G401.6 (cell line): ENCODE data around the gene KCNJ9.
"Not testable (repeated sequence)": the region's sequence is repeated elsewhere in the genome, so short reads cannot be mapped to it uniquely, and the experiment has no call there.

Source experiments
- FAIRE-seq: peaks from 2 replicates; lab custom pipeline; 2012; peaks lifted over from hg19 to GRCh38; lab: Jason Lieb, UNC

KCNJ9 gene

DNA sequence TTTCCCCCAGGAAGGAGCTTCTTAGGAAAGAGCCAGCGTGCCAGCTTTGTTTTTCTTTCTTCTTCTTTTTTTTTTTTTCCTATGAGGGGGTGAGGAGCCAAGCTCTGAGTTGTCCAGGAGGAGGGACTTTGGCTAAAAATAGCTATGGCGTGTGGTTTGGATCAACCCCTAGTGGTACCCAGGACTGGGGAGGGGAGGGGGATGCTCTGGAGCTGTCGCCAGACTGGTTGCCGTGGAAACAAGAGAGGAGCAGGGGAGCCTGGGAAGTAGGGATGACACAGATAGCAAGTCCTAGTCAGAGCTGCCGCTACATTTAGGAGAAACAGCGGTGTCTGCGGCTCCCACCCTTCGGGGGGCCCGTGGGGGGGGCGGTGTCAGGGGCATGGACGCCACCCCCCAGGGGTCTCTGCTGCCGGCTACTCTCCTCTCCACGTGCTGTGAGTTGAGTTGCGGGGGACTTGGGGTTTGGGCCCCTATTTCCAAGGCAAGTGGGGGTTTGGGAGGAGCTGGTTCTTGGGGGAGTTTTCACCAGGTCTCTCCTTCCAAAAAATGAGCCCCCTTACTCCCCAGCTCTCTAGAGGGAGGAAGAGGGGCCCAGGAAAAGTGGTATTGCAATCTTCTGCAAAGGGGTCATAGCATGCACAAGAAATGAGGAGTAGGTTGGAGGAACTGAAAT lies at the start of gene KCNJ9:
Gene KCNJ9, plus strand, starts transcription at position 278 of the 676 bp plus-strand sequence. CDS start 2,493 bp downstream, outside the sequence.
- no peak for FAIRE-seq

DNA sequence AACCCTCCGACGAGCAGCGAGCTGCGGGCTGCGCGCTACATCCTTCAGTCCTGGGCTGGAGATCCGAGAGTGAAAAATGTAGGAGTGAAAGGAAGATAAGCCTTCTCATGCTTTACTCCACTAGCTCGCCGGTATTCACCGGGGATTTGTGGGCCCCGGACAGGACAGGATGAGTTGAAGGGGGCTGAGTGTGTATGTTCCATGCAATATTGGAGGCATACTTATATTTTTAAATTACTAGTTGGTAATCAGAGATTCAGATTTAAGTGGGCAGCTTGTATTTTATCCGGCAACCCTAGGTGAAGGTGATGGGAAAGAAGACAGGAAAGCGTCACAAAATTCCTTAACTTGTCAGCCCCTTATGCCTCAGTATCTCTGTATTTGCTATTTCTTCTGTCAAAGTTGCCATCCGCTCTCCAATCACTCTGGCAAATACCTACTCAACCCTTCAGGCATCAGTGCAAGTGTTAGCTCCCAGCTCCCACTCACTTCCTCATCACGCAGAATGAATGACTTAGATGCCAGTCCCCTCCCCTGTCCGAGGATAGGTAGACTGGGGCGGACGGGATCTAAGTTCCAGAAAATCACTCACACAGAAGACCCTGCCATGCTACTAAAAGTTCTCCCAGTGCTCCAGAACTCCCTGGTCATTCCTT lies 49.0 kb upstream of the KCNJ9 start:
- no peak for FAIRE-seq

DNA sequence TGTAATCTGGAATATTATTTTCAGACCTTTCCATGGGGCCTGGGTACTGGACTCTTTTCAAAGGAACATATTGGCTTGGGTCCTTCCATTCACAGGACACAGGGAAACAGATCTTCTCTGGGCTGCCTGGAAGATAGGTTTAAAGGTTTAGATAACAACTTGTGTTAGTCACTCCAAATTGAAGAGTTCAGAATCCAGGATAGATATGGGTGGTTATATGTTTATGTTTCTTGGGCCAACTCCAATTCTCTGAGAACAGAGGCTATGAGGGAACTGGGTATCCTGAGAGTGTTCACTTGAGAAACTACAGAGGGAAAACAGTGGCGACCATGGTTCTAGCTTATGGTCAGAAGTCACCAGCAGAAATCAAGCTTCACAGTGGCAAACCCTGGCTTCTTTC lies 40.9 kb upstream of the KCNJ9 start:
- FAIRE-seq = no peak

DNA sequence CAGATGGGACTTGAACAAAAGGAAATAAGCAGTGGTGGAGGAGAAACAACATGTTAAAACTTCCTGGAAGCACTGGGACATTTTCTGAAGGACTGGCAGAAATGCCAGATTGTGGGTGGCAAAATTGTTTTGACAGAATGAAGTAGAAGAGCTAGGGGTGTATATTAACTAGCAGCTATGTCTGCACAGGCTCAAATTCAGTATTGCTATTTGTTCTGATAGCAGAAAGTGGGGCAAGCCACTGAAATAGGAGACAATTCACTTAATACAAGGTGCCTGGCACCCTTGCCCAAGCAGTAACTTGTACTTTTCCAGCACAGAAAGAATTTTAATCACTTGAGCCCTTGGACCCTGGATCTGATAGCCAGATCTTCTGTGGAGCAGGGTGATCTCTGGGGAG lies 37.8 kb upstream of the KCNJ9 start:
- no peak for FAIRE-seq

DNA sequence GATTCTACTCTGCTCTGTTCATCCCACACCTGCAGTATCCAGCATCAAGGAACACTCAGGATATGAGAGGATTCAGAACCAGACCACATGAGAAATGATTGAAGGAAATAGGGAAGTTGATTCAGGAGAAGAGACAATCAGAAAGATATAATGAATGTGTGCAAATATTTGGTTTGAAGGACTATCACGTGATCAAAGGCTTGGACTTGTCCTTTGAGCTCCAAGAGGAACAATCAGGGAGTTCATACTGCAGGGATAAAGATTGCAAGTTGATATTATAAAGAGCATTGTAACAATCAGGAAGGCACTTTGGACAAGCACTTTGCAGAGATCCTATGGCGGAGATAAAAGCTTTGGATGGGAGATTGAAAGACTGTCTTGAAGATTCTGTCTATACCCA lies 35.7 kb upstream of the KCNJ9 start:
- FAIRE-seq = no peak

DNA sequence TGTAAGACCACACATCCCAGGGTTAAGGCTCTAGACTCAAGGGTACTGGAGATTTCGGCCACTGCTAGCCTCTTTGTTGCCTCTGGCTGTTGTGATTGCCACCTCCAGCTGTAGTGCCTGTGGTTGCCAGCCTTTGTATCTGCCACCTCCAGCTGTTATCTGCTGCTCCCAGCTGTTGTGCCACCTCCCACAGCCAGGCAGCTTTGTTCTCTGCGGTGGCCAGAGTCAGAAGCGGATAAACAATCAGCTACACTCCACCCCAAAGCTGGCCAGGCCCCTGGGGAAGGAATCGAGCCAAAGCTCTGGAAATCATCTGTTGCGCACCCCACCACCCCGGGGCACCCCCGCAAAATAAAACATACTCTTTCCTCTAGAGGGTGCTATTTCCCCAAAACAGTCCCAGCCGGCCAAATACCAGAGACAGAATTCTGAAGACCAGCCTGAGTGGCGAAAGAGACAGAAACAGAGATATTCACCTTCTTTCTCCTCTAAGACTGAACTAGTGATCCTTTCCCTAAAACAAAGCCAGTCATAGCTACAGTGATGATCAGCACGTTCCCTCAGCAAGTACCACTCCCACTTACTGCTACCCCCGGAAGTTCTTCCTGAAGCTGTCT lies 34.7 kb upstream of the KCNJ9 start:
- FAIRE-seq = no peak

DNA sequence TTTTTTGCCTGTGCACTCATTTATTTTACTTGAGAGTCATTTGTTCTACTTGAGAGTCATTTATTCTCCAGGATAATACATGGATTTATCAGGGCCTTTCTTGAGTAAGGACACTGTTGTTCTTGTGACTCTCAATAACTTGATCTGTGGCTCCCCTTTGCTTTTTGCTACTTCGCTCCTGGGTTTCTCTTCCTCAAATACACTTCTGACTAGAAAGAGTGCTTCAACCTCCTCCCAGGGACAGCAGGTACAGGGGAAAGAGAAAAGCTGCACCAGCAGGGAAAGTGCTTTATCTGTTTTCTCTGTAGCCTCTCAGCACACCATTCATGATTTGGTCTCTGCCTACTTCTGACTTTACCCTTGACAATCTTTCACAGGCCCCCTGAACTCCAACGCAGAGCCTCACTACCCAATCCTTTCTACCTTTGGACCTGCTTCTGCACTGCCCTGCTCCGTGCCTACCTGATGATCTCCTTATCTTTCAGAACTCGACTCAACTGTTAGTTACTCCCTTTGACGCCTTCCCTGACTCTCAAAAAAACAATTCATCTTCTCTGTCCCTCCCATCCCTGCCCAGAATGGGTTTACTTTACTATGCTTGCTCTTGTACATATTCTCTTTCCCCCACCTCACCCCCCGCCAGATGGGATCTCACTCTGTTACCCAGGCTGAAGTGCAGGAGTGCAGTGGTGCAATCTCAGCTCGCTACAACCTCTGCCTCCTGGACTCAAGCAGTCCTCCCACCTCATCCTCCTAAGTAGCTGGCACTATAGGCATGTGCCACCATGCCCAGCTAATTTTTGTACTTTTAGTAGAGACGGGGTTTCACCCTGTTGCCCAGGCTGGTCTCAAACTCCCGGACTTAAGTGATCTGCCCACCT lies 34.0 kb upstream of the KCNJ9 start:
- no peak for FAIRE-seq

DNA sequence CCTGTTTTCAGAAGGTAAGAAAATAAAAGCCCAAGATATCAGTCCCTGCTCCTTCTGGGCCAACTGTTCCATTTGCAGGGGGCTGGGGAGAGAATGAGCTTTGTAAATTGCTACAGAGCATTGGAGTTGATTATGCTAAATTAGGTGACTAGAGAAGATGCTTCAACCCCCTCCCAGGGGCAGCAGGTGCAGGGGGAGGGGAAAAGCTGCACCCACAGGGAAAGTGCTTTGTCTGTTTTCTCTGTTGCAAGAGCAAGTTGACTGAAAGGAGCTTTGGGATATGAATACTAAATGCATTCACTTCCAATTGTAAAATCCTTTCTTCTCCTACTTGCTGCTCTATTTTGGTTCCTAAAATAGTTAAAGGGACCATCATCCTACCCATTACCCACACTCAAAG lies 33.0 kb upstream of the KCNJ9 start:
- no peak for FAIRE-seq

DNA sequence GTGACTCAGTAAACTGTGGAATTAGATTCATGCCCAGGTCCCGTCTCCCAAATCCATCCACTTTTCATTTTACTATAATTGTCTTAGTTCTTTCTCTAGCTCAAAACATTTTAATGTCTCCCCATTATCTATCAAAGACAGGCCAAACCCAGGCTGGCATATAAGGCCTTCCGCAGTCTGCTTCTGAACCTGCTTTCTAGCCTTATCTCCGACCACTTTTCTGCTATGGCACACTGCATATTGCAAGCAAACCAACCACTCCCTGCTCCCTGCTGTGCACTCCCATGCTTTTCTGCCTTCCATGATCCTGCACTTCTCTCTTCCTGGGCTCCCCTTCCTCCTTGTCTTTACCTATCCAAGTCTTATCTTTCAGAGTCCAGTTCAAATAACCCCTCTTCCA lies 32.2 kb upstream of the KCNJ9 start:
- no peak for FAIRE-seq

DNA sequence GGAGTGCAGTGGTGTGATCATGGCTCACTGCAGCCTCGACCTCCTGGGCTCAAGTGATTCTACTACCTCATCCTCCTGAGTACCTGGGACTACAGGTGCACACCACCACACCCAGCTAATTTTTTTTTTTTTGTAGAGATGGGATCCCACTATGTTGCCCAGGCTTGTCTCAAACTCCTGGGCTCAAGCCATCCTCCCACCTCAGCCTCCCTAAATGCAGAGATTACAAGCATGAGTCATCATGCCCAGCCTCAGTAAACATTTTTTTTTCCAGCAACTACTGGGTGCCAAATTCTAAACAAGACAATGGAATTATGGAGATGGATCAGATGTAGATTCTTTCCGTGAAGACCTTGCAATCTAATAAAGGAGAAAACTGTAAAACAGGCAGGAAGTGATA lies 31.2 kb upstream of the KCNJ9 start:
- FAIRE-seq = not testable (repeated sequence)

DNA sequence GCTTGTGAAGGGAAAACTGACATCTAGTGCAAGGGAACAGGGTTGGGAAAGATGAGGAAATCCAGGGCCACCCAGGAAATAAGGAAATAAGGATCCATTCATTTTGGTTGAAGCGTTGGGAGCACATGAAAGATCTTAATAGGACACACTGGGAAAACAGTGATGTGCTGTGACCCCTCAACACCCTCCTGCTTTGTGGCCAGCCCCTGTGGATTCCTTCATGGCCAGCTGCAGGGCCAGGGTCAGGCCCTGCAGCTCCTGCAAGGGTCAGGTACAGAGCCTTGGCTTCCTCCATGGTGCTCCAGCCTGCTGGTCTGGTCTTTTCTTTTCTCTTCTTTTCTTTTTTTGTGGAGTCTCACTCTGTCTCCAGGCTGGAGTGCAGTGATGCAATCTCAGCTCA lies 30.7 kb upstream of the KCNJ9 start:
- no peak for FAIRE-seq

DNA sequence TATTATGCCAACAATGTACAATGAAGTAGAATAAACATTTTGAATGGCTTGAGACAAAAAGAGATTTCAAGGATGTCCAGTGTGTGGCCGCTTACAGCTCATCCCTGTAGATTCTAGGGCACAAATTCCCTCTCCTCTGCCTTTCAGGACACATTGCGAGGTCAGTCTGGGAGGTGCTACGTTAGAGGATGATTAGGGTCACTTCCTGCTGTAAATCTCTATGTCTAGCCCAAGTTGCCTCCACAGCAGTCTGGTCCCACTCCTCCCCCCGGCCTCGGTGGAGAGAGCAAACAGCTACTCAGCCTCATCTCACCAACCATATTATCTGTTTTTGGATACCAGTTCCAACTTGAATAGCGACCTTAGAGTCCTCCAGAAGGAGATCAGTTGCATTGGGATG lies 28.4 kb upstream of the KCNJ9 start:
- FAIRE-seq = no peak

DNA sequence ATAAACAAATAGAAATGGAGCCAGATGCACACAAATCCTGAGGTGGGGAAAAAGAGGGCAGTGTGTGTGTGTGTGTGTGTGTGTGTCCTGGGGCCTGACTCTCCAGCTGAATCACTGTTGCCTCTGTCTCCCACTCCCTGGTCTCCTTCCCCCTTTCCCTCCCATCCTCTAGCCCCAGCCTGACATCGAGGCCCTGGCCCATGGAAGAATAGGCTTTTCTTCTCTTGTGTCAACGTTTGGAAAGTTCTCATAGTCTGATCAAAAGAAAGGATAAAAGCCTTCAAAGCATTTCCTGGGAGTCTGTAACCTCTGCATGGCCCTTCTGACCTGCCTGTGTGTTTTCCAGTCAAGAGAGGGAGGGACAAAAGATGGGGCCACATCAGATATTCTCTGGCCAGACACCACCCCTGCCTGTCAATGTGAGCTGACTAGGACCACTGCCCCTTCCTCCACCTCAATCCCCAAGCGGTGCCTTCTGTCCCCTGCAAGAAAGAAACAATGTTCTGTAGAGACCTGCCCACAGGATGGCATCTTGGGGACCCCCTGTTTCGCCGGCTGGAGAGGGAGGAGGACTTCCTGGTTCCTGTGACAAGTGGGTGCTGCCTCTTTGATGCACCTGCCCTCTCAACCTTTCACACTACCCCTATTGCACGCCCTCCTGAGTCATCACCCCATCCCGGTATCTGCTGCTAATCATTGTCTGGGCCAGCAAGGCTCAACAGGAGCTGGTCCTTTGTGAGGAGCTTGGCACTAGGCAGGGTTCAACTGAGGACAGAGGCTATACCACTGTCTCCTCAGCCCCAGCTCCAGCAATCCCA lies 27.6 kb upstream of the KCNJ9 start:
- no peak for FAIRE-seq

DNA sequence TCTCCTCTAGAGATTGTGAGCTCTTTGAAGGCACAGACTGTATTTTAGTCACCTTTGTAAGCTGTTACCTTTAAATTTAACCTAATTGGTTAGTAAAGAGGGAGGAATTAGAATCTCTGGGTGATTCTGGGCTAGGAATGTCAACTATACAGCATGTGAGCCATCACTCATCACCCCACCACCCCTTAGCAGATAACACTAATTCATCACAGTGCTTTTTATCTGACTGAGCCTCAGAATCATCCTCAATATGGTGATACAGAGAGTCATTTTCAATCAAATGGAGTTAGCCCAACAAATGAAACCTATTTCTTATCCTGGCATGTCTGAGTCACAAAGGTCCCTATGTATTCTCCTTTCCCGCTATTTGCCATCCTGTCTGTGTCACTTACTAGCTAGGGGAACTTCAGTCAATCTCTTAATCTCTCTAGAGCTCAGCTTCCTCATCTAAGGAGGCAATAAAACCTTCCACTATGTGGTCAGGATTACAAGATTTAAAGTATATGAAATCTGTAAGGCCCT lies 24.6 kb upstream of the KCNJ9 start:
- FAIRE-seq = no peak

DNA sequence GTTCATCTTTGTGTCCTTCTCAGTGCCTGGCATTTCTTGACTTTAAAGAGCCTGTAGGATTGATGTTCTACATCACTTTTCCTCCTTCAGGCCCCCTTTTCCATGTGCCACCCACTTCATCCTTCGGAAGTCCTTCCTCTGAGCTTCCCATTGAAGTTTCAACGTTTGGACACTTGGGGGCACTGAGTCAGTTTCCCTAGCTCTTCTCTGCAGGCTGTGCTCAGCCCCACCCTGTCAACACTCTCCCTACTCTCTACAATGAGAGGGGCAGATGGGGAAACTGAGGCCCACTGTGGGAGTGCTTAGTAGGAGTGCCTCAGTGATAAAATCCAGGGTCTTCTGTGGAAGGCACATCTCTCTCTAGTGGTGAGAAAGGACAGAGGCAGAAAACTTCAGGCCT lies 23.3 kb upstream of the KCNJ9 start:
- no peak for FAIRE-seq

DNA sequence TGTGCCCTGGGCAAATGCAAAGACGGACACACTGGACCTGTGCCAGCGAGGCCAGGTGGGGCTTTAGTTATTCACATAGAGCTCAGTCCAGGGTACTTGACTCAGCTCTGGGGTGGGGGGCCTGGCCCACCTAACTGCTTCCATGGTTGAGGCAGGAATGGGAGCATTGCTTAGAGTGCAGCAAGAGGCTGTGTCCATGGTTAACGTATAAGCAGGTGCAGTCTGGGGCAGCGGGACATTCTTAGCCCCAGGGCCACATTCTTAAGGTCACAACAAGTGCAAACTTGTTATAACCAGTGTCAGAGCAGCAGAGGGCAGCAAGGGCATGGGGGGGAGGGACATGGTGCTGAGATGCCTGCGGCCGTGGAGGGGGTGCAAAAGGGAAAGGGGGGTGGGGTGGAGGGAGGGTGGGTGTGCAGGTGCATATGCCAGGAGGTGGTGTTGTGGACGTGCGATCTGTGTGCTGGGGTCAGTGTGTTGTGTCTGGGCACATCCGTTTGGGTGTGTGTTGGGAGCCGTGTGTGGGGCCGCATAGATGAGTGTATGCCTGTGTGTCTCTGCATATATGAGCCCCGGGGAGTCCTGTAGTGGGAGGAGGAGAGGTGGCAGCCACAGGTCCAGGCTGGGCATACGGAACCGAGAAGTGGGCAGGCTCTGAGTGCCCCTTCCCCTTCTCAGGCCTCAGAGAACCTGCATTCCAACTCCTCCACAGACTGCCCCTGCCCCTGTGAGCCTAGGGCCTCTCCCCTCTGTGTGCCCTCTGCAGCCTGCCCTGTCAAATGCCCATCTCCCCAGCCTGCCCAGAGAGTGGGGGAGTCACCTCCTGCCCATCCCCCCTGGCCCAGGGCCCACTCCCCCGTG lies 19.7 kb upstream of the KCNJ9 start:
- FAIRE-seq = no peak

DNA sequence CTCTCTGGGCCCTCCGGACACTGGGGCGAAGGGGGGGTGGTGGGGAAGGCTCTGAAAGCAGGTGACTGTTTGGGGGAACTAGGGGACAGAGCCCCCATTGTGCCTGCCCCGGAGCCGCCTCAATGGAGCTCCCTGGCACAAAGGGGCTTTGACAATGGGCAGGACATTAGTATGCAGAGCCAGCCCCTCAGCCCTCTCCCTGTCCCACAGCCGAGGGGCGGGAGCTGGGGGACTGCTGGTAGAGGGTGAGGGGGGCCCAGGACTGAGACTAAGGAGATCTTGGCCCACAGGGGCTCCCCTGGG lies 19.2 kb upstream of the KCNJ9 start:
- no peak for FAIRE-seq

DNA sequence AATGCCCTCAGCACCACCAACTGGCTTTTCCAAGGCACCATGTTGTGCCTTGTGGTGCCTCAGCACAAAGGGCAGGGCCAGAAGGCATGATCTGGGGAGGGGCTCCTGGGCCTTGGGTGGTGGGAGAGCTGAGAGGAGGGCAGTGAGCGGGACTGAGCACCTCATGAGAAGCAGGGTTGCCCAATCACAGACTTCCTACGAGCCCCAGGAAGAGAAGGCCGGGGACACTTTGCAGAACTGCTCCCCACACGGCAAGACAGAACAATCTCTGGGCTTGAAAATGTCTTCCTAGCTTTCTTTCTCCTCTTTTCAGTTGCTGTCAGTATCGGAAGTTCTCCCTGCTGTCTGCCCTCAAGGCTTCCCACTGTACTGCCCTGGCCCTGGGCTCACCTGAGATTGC lies 18.2 kb upstream of the KCNJ9 start:
- FAIRE-seq = no peak

DNA sequence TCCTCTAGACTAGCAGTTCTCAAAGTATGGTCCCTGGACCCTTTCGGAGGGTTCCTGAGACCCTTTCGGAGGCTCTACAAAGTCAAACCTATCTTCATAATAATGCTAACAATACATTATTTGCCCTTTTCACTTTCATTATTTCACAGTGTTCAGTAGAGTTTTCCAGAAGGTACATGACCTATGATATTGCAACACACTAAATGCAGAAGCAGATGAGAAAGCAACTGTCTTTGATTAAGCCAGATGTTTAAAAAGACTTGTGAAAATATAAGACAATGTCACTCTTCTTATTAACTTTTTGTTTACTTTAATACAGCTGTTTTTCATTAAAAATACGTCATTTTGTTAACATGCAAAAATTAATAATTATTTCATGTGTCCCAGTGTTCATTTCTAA lies 17.2 kb upstream of the KCNJ9 start:
- FAIRE-seq = no peak

DNA sequence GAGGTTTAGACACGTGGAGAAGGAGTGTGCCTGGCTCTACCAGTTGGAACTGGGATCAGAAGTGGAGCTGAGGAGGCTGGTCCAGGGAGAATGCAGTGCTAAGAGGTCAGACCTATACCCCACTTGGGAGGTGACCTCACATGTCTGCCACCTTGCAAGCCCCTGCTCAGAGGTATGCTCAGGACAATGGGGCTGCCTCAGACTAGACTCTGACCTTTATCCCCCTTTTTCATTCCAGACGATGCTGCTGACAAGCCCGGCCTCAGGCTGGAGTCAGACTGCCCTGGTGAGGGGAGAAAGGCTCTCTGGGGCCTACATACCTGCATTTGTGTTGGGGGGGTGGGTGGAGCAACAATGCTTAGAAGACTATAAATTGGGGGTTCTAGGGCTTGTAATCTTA lies 16.6 kb upstream of the KCNJ9 start:
- no peak for FAIRE-seq
